Inflammatory macrophage (primary cell): ENCODE results near the gene TUBB.
"Not testable (repeated sequence)": the region's sequence is repeated elsewhere in the genome, so short reads cannot be mapped to it uniquely, and the experiment has no call there.

ENCODE experiments used
- DNase-seq, 2 donors: peaks; one replicate each; pipeline ENCODE4 v3.0.0-alpha.2; 2020 to 2022

Gene TUBB

DNA sequence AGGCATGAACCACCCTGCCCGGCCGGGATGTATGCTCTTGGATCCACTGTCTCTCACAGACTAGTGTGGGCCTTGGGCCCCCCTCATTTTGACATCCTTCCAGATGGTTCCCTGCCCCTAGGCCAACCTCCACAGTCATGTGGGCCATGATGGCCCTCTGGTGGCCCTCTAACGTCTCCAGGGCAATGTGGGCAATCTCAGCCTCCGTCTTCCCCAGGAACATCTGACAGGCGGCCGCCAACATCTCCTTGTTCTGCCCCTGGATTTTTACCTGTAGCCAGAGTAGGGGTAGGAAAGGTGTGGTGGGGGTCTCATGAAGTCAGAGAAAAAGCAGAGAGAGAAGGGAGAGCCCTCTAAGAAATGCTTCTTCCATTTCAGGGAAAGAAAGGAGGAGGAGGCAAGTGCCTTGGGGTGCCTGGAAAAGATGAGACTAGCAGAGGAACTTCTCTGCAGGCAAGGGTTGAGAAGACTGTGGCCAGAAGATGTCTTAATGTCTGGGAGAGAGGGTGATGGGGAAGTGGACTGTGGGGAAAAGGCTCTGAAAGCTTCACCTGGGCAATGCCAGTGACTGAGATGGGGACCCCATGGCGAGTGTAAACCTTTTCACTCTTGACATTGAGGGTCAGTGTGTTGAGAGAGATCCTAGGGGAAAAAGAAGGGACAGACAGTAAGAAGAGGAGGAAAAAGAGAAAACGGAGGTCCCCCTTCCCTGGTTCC, 21.1 kb downstream of the TUBB start:
- peak in 1 of 2 donors; percentile 22 for DNase-seq

- no peak for DNase-seq
Measured at GRCh38 chr6:30741789-30742315, 21.7 kb downstream of the TUBB start.

GRCh38 chr6:30742316-30743098, 22.4 kb downstream of the TUBB start, which contains the start of gene FLOT1:
Gene FLOT1 (minus strand): TSS chr6:30742687. CDS start chr6:30742189, 498 bp downstream.
- peak; percentile 94 to 98 for DNase-seq

DNA sequence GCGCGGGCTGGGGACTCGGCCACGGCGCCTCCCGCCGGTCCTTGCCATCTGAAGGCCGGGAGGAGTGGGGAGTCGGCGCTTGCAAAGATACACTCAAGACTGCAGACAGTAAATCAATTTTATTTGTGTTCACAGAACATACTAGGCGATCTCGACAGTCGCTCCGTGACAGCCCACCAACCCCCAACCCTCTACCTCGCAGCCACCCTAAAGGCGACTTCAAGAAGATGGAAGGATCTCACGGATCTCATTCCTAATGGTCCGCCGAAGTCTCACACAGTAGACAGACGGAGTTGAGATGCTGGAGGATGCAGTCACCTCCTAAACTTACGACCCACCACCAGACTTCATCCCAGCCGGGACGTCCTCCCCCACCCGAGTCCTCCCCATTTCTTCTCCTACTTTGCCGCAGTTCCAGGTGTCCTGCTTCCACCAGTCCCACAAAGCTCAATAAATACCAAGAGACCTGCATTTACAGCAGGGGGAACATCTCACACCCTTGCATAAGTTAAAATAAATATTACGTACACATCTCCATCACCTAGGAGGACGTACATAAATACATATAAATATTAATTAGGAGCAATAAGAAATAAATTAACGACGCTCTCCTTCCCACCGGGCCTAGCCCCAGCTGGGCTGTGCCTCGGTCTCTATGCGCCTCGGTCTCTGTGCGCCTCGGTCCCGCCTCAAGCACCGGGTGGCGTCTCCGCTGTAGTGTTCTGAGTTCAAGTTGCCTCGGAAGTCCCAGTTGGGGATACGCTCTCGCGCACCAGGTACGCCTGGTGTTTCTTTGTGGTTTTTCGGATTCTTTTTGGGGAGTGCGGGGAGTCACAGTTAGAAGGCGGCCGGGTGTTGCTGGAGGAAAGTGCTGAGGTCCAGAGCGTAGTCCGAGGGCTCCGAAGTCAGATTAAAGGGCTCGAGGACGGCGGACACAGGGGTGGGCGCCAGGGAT, 23.2 kb downstream of the TUBB start:
- DNase-seq, result peak; percentile 29 to 32

DNA sequence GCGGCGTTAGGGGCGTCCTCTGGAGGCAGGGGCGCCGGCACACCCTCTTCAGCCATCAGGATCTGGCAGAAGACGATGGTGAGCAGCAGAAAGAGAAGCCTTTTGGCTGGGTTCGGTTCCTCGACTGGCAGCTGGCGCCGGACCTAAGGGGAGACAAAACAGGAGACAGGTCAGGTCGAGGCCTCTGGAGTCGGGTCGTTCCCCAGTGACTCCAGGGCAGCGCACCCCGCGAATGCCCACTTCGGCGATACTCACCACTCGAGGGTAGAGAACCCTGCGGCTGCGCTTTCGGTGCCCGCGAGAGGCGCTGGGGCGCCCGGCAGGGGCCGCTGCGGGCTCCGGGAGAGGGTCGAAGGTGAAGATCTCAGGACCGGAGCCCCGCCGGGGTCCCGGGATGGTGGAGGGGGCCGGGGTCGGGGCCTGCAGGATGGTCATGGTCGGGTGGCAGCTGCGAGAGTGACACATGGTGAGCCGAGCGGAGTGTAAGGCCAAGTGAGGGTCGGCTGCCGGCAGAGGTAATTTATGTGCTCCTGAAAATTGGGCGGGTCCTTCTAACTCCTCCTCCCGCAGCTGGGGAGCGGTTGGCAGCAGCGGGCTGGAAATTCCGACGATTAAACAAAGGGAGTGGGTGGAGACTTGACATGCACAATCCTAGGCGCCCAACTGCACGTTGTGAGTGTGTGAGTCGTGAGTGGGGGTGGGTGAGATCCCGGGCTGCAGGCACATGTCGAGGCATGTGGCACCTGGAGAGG, 24.1 kb downstream of the TUBB start, which contains the start of gene IER3:
Gene IER3 (minus strand): TSS at position 494 of the 752 bp plus-strand sequence. CDS start 29 bp downstream, at position 465.
- DNase-seq, result peak; percentile 90

- DNase-seq, result no peak
Measured at GRCh38 chr6:30747300-30747687, 27.1 kb downstream of the TUBB start.

DNA sequence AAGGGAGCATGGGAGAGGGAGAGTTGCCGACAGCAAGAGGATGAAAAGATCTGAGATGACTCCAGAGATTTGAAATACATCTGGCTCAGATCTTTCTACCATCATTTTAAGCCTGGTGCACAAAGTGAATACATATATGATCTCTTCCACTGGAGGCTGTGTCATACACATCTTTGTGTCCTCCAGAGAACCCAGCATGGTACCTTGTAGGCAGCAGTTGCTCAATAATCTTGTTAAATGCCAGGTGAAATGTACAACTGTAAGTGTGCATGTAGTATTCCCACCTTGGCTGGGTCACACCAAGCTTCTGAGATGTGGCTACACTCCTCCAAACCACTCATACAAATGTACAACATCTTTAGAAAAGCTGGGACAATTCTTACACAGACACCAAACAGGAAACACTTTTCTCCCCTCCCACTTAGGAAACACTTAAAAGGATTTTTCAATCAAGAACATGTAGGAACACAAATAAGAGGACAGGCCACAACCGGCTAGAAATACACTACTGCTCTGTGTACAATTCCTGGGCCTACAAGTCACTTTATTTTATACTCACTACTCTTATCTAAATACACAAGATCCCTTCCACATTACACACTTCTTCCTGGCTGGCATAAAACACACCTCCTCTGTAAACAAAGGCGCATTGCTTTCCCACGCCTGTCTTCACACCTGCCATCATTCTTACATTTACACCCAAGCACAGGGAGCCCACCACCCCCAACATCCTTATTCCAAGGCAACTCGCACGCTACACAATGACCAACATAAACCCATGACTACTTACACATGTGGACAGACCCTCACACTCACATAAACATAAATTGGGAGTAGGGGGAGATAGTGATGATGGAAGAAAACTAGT, 28.0 kb downstream of the TUBB start:
- DNase-seq, result no peak

DNA sequence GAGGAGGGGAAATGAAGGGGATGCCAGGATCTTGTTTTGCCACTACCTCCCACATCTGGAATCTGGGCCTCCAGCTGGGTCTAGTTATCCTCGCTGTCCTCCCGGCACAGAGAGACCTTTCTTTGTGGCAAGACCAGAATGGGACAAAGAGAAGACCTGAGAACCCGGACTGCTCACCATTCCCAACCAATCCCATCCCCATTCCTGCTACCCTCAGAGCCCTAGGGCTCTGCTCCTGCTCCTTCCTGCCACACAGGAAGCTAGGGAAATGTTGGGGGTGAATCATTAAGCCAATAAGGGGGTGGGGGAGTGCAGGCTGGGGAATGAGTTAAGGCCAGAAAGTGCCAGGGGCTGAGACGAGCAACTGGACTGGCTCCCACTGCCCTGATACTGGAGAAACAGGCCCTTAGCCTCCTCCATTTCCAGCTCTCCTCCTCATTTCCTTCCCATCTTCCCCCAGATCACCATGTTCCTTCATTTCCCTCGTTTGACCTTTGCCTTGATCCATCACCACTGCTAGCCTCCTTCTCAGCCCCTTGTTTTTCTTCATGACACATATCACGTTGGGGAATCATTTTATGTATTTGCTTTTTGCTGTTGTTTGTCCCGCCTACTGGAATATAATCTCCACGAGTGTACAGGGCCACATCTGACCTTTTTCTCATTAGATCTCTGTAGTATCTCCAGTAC, 28.8 kb downstream of the TUBB start:
- DNase-seq, result no peak

DNA sequence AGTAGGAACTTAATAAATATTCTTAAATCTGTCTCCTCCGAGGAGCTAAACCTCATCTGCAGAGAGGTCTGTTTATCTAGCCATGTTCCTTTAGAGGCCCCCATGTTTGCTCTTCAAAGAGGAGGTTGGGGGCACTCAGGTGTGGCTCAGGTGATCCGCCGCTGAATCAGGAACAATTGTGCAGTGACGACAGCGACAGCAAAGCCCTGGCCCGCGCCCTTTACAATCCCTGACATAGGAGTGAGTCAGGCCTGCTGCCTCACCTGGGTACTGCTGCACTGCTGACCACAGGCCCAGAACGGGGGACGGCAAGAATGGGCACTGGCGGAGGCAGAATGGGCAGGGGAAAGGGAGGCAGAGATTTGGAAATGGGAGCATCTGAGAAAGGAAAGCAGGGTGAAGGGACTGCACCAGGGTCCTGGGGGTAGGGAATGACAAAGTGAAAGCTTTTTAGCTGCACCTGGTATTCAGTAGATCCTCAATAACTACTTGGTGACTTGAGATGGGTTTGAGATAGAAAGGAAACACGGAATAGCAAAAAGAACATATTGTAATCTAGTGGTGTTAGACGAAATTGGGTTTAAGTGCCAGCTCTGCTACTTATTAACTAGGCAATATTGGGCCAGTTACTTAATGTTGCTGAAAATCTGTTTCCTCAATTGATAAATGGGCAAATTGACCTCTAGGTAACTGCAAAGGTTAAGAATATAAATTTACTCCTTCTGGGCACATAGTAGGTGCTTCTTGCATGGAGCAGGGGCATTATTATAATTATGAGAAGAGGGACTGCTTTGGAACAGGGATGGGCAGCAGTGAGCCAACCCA, 29.6 kb downstream of the TUBB start:
- no peak for DNase-seq

- no peak for DNase-seq
Measured at GRCh38 chr6:30750379-30750668, 30.2 kb downstream of the TUBB start.

DNA sequence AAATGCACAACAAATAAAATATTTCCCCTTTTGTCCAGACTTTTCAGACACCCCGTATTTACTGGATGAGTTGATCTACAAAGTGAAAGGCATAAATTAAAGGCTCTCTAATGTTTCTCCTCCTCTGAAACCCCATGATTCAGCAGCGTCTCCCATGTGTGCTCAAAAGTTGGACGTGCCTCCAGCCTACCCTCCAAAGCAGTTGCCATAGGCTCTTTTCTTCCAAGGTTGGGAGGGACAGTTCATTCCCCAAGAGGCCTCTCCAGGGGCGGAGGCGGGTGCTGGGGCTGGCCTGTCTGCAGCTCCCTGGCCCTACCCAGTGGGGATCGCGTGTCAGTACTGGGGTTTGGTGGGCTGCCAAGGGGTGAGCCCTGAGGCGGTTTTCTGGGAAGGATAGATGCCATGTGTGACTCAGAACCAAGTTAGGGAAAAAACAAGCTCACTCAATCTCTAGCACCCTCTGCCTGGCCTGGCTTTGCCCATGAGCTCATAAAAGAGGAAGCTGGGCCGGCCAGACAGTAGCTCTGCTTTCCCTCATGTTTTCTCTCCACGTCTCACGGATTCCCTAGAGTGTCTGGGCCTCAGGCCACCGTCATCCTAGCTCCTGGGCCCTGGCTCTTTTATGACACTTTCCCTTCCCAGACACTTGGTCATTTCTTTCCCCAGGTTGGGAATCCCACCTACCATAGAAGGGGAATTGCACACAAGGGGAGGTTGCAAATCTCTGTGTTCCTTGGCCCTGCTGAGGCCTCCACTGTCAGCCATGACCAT, 32.2 kb downstream of the TUBB start:
- DNase-seq, result peak; percentile 81 to 82

DNA sequence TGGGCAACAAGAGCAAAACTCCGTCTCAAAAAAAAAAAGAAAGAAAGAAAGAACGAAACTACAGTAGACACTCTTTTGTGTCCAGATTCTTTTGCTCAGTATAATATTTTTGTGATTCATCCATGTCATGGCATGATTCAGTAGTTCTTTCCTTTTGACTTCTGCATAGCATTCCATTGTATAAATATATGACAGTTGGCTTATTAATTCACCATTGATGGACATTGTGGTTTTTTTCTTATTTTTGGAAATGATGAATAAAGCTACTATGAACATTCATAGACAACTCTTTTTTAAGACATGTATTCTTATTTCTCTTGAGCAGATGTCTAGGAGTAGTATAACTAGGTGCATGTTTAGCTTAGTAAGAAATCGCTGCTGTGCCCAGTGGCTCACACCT, 34.5 kb downstream of the TUBB start:
- no peak for DNase-seq

GRCh38 chr6:30756405-30757003, 36.4 kb downstream of the TUBB start:
- DNase-seq, result not testable (repeated sequence)

DNA sequence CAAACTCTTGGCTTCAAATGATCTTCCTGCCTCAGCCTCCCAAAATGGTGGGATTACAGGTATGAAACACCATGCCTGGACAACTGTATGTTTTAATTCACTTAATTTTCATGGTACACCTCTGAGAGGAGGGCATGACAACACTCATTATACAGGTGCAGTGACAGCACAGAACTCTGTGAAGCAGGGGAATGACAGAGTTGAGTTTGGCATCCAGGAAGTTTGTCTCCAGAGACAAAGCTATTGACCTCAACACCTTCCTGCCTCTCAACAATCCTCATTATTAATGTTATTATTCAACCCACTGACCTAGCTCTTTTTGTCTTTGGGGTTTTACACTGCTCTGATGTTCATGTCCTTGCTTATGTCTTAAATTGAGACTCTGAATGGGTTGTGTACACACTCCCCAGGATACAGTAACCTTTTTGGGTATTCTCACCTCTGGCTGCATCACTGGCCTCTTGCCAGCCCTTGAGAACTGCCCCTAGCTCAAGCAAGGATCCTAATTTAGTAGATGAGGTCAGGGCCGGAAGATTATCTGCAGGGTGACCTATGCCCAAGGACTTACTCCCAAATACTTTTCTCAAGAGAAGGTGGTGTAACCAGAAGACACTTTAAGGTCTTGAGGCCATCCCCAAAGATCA, 37.2 kb downstream of the TUBB start:
- no peak for DNase-seq

DNA sequence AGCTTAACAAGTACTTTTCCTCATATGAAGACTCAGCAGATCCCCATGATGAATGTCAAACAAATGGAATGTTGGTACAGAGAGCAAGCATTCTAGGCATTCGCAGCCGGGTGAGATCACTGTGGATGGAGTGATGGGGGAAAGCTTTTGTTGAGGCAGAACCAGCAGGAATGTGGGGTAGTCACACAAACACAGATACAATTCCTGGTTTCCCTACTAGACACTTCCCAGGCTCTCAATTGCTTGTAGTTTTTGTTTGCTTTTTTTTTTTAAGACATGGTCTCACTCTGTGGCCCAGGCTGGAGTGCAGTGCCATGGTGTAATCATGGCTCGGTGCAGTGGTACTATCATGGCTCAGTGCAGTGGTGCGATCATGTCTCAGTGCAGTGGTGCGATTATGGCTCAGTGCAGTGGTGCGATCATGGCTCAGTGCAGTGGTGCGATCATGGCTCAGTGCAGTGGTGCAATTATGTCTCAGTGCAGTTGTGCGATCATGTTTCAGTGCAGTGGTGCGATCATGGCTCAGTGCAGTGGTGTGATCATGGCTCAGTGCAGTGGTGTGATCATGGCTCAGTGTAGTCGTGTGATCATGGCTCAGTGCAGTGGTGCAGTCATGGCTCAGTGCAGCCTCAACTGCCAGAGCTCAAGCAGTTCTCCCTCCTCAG, 39.6 kb downstream of the TUBB start:
- no peak for DNase-seq

GRCh38 chr6:30760549-30760948, 40.4 kb downstream of the TUBB start:
- DNase-seq, result peak; percentile 48 to 51
